GM23248 (cell line): Measurements from ENCODE around the gene PLIN1. TPM values are rescaled to one million over a fixed set of nuclear protein-coding genes. Genes with fewer than 3 reads are reported as not detected.

Source experiments
- DNase-seq: peaks from one replicate; pipeline ENCODE4 v3.0.0-alpha.2; 2015
- H2AFZ ChIP-seq: fragments of 200-600 bp; sonication (generic); 2 replicates; pipeline ENCODE4 v1.6.1; 2016; ENCODE audit warnings: antibody characterized with exemption
- H3F3A ChIP-seq: fragments of 200-600 bp; sonication (generic); 2 replicates; pipeline ENCODE4 v1.6.1; 2016; ENCODE audit warnings: mild to moderate bottlenecking, antibody characterized with exemption, mixed run types; ENCODE audit not compliant: insufficient read depth
- H3K27ac ChIP-seq: fragments of 200-600 bp; sonication (generic); 2 replicates; pipeline ENCODE4 v1.5.1; 2016; ENCODE audit warnings: mild to moderate bottlenecking
- H3K27me3 ChIP-seq: fragments of 200-600 bp; sonication (generic); replicated peaks from 2 replicates; pipeline ENCODE4 v1.6.1; 2016; ENCODE audit warnings: mild to moderate bottlenecking; ENCODE audit not compliant: insufficient read depth
- H3K36me3 ChIP-seq: fragments of 200-600 bp; sonication (generic); 2 replicates; pipeline ENCODE4 v1.6.1; 2016; ENCODE audit warnings: low read depth, mild to moderate bottlenecking
- H3K4me1 ChIP-seq: fragments of 200-600 bp; sonication (generic); 2 replicates; pipeline ENCODE4 v1.6.1; 2016; ENCODE audit warnings: mild to moderate bottlenecking; ENCODE audit not compliant: insufficient read depth
- H3K4me2 ChIP-seq: fragments of 200-600 bp; sonication (generic); one replicate; pipeline ENCODE4 v1.6.1; 2016; ENCODE audit warnings: mild to moderate bottlenecking; ENCODE audit not compliant: unreplicated experiment
- H3K4me3 ChIP-seq: fragments of 200-600 bp; sonication (generic); 2 replicates; pipeline ENCODE4 v1.5.1; 2016; ENCODE audit warnings: mild to moderate bottlenecking
- H3K79me2 ChIP-seq: fragments of 200-600 bp; sonication (generic); 2 replicates; pipeline ENCODE4 v1.6.1; 2016; ENCODE audit warnings: mild to moderate bottlenecking; ENCODE audit not compliant: insufficient read depth
- H3K9ac ChIP-seq: fragments of 200-600 bp; sonication (generic); 2 replicates; pipeline ENCODE4 v1.6.1; 2016; ENCODE audit warnings: mild to moderate bottlenecking
- H3K9me2 ChIP-seq: fragments of 200-600 bp; sonication (generic); 2 replicates; pipeline ENCODE4 v1.6.1; 2016; ENCODE audit warnings: mixed run types, mild to moderate bottlenecking, moderate library complexity; ENCODE audit not compliant: insufficient read depth
- H3K9me3 ChIP-seq: fragments of 200-600 bp; sonication (generic); one replicate; pipeline ENCODE4 v1.6.1; 2017; ENCODE audit warnings: low read depth
- H4K20me1 ChIP-seq: fragments of 200-600 bp; sonication (generic); 2 replicates; pipeline ENCODE4 v1.6.0; 2016; ENCODE audit not compliant: insufficient read depth
- EZH2 ChIP-seq: fragments of 200-600 bp; sonication (generic); IDR thresholded peaks from 2 replicates; pipeline ENCODE4 v1.6.1; 2018; ENCODE audit warnings: antibody characterized with exemption, mild to moderate bottlenecking; ENCODE audit not compliant: insufficient read depth, poor library complexity, severe bottlenecking
- EZH2phosphoT487 ChIP-seq: fragments of 200-600 bp; sonication (generic); IDR thresholded peaks from 2 replicates; pipeline ENCODE4 v1.6.1; 2018; ENCODE audit warnings: antibody characterized with exemption, moderate library complexity, mild to moderate bottlenecking, low read depth; ENCODE audit not compliant: insufficient read depth
- WGBS, 2 experiments: methylation state at CpG; one replicate each; pipeline ENCODE4 v1.1.6; 2015 to 2017; ENCODE audit warnings: low lambda C conversion rate in 2 of 2, low coverage in 1 of 2; ENCODE audit errors: missing lambda C conversion rate in 2 of 2; 5-methylcytosine and 5-hydroxymethylcytosine counted together
- in situ Hi-C: fragments of 300-500 bp; cut with MboI; formaldehyde crosslinking; loops from 2 replicates; pipeline ENCODE4 v1.15.0; 2020
- polyA plus RNA-seq: library from polyadenylated mRNA; unstranded; fragments of >200 nt; fragmentation: Nextera tagmentation; extraction: Ambion mirVana; gene quantifications from 2 replicates; pipeline ENCODE4 v1.2.1, GENCODE V29; 2016
- total RNA-seq: library from RNA; depleted of rRNA; stranded (reverse); fragments of >200 nt; shearing (Covaris generic); gene quantifications from 2 replicates; pipeline ENCODE4 v1.2.3, GENCODE V29; 2014

Gene PLIN1
- total and polyA plus RNA-seq, 2 experiments from 2014 or later = not detected

GRCh38 chr15:89667706-89667960 is 11.5 kb downstream of the PLIN1 start:
- H3K79me2 ChIP-seq = no peaks in the 10 kb centered on the region
- TF ChIP-seq EZH2 (no peak), EZH2phosphoT487 (no peak)
- no peaks in the 10 kb centered on the region for H3K9me2 ChIP-seq
- H3K4me2 ChIP-seq = no peak overlapping the region
- DNase-seq = no peak
- H3K36me3 ChIP-seq = no peaks in the 10 kb centered on the region
- H3K27ac ChIP-seq = no peak overlapping the region
- 87 to 93% methylated on average over 7 of the region's 7 CpGs for WGBS, 2 experiments
- no peaks in the 10 kb centered on the region for H3K27me3 ChIP-seq
- H4K20me1 ChIP-seq = no peaks in the 10 kb centered on the region
- H3K4me1 ChIP-seq = peaks cover 17% of the 10 kb centered on the region
- no peak overlapping the region for H2AFZ ChIP-seq
- in situ Hi-C loops = no loop called here
- peaks cover 12% of the 10 kb centered on the region for H3F3A ChIP-seq
- no peaks in the 10 kb centered on the region for H3K9me3 ChIP-seq
- no peak overlapping the region for H3K9ac ChIP-seq
- H3K4me3 ChIP-seq = no peak overlapping the region

GRCh38 chr15:89666858-89667705 is 12.1 kb downstream of the PLIN1 start:
- no peak overlapping the region for H3K9ac ChIP-seq
- H3K9me3 ChIP-seq = no peaks in the 10 kb centered on the region
- H3K4me2 ChIP-seq = no peak overlapping the region
- no peak for TF ChIP-seq EZH2
- no peak overlapping the region for H3K4me3 ChIP-seq
- H3K27me3 ChIP-seq = no peaks in the 10 kb centered on the region
- DNase-seq = no peak
- no peak overlapping the region for H3K27ac ChIP-seq
- H3K36me3 ChIP-seq = no peaks in the 10 kb centered on the region
- peaks cover 22% of the 10 kb centered on the region for H3K4me1 ChIP-seq
- H4K20me1 ChIP-seq = no peaks in the 10 kb centered on the region
- in situ Hi-C loops = no loop called here
- H3F3A ChIP-seq = peaks cover 18% of the 10 kb centered on the region
- no peaks in the 10 kb centered on the region for H3K9me2 ChIP-seq
- 78 to 79% methylated on average over 13 of the region's 13 CpGs for WGBS, 2 experiments
- no peak overlapping the region for H2AFZ ChIP-seq
- no peaks in the 10 kb centered on the region for H3K79me2 ChIP-seq

- H3K27ac ChIP-seq = peak overlapping the region; percentile 47; the same call in 1 of the 2 replicates
- peaks cover 27% of the 10 kb centered on the region for H3K4me1 ChIP-seq
- no peaks in the 10 kb centered on the region for H3K36me3 ChIP-seq
- H3K4me2 ChIP-seq = peak overlapping the region; percentile 68
- no peaks in the 10 kb centered on the region for H4K20me1 ChIP-seq
- H3K9ac ChIP-seq = peak overlapping the region; percentile 77
- no peaks in the 10 kb centered on the region for H3K9me3 ChIP-seq
- peak overlapping the region; percentile 53; the same call in 1 of the 2 replicates for H3K4me3 ChIP-seq
- DNase-seq = no peak
- in situ Hi-C loops = no loop called here
- TF ChIP-seq EZH2 (no peak), EZH2phosphoT487 (no peak)
- H3K79me2 ChIP-seq = no peaks in the 10 kb centered on the region
- WGBS, 2 experiments = 89 to 94% methylated on average over 8 of the region's 8 CpGs
- peaks cover 20% of the 10 kb centered on the region for H3F3A ChIP-seq
- H3K9me2 ChIP-seq = no peaks in the 10 kb centered on the region
- H2AFZ ChIP-seq = peak overlapping the region; percentile 87
- no peaks in the 10 kb centered on the region for H3K27me3 ChIP-seq
These were observed 12.8 kb downstream of the PLIN1 start for GRCh38 chr15:89666184-89666857.

GRCh38 chr15:89665449-89666181 is 13.6 kb downstream of the PLIN1 start:
- H3F3A ChIP-seq = peaks cover 20% of the 10 kb centered on the region
- H3K9me2 ChIP-seq = no peaks in the 10 kb centered on the region
- TF ChIP-seq EZH2phosphoT487 = no peak
- no peak for TF ChIP-seq EZH2
- peak overlapping the region; percentile 87 for H2AFZ ChIP-seq
- no peaks in the 10 kb centered on the region for H3K79me2 ChIP-seq
- H3K9ac ChIP-seq = peak overlapping the region; percentile 77
- peak overlapping the region; percentile 47 for H3K27ac ChIP-seq
- H3K4me2 ChIP-seq = peak overlapping the region; percentile 68
- peaks cover 27% of the 10 kb centered on the region for H3K4me1 ChIP-seq
- DNase-seq = peak; percentile 82
- 3 to 4% methylated on average over 53 to 54 of the region's 72 CpGs for WGBS, 2 experiments
- H3K27me3 ChIP-seq = no peaks in the 10 kb centered on the region
- no peaks in the 10 kb centered on the region for H3K9me3 ChIP-seq
- H3K4me3 ChIP-seq = peak overlapping the region; percentile 53
- no peaks in the 10 kb centered on the region for H3K36me3 ChIP-seq
- in situ Hi-C loops = no loop called here
- H4K20me1 ChIP-seq = no peaks in the 10 kb centered on the region
